T-cell (primary cell): ENCODE data around the gene RHBDD3. TPM values are rescaled to one million over a fixed set of nuclear protein-coding genes. Genes with fewer than 3 reads are reported as not detected.

Source experiments
- ATAC-seq, 4 experiments: fragments of 200-7000 bp in 3 of 4; fragments of 150-1000 bp in 1 of 4; cut with Tn5 transposase; replicated peaks in 1 of 4; 1 replicate in 3 of 4; 2 replicates in 1 of 4; pipeline ENCODE4 v1.10.0; 2021; ENCODE audit warnings: moderate library complexity in 3 of 4, mild to moderate bottlenecking in 2 of 4, moderate number of reproducible peaks in 1 of 4
- CTCF ChIA-PET, 2 donors: fragments of 300-600 bp; sonication (Branson Sonifier 250); formaldehyde crosslinking; loops; one replicate each; lab custom pipeline; 2022; ENCODE audit warnings: antibody characterized with exemption in 2 of 2; lab: Charles Lee
- POLR2A ChIA-PET, 2 donors: fragments of 300-600 bp; sonication (Branson Sonifier 250); formaldehyde crosslinking; loops; one replicate each; lab custom pipeline; 2022; ENCODE audit warnings: antibody characterized with exemption in 2 of 2; lab: Charles Lee
- DNase-seq, 35 experiments: peaks; one replicate each; pipeline versions ENCODE4 v3.0.0 to v3.0.0-alpha.2; 2013 to 2023
- H3K27ac ChIP-seq: one replicate; pipeline ENCODE4 v1.5.1; 2013; ENCODE audit warnings: low read length
- H3K27me3 ChIP-seq, 2 experiments: replicated peaks in 1 of 2; 1 replicate in 1 of 2; 2 replicates in 1 of 2; pipeline versions ENCODE4 v1.6.1 to v1.7.0; 2013; ENCODE audit warnings: low read length in 1 of 2, mixed read lengths in 1 of 2; ENCODE audit not compliant: control insufficient read depth in 2 of 2, insufficient read depth in 2 of 2; ENCODE audit errors: extremely low read depth in 1 of 2
- H3K36me3 ChIP-seq, 2 donors: 1 replicate in 1 of 2; 2 replicates in 1 of 2; pipeline versions ENCODE4 v1.6.1 to v1.7.0; 2013; ENCODE audit warnings: low read length in 1 of 2; ENCODE audit not compliant: control insufficient read depth in 2 of 2, insufficient read depth in 1 of 2; ENCODE audit errors: extremely low read depth in 1 of 2
- H3K4me1 ChIP-seq, 2 experiments: 1 replicate in 1 of 2; 2 replicates in 1 of 2; pipeline versions ENCODE4 v1.6.1 to v1.7.0; 2013; ENCODE audit warnings: low read length in 2 of 2, mixed read lengths in 1 of 2; ENCODE audit not compliant: insufficient read depth in 2 of 2, control insufficient read depth in 1 of 2; ENCODE audit errors: extremely low read depth in 1 of 2
- H3K4me3 ChIP-seq, 2 donors: 1 replicate in 1 of 2; 2 replicates in 1 of 2; pipeline versions ENCODE4 v1.5.1 to v1.7.0; 2013; ENCODE audit warnings: mild to moderate bottlenecking in 2 of 2, low read length in 1 of 2, moderate library complexity in 1 of 2; ENCODE audit not compliant: control insufficient read depth in 1 of 2; ENCODE audit errors: extremely low read depth in 1 of 2
- H3K9me3 ChIP-seq: 2 replicates; pipeline ENCODE4 v1.7.0; 2013
- H3K27ac Mint-ChIP-seq, 2 donors: one replicate each; pipeline ENCODE4 v1.8.0; 2020 to 2021; ENCODE audit warnings: mild to moderate bottlenecking in 2 of 2, mixed read lengths in 2 of 2
- H3K27me3 Mint-ChIP-seq, 2 donors: one replicate each; pipeline ENCODE4 v1.8.0; 2021 to 2022; ENCODE audit warnings: mixed read lengths in 2 of 2
- H3K36me3 Mint-ChIP-seq: one replicate; pipeline ENCODE4 v1.8.0; 2021; ENCODE audit warnings: mixed read lengths
- H3K4me1 Mint-ChIP-seq, 3 donors: one replicate each; pipeline ENCODE4 v1.8.0; 2020 to 2022; ENCODE audit warnings: mixed read lengths in 3 of 3, mild to moderate bottlenecking in 1 of 3
- H3K4me3 Mint-ChIP-seq, 3 donors: one replicate each; pipeline ENCODE4 v1.8.0; 2020 to 2022; ENCODE audit warnings: mild to moderate bottlenecking in 3 of 3, mixed read lengths in 3 of 3, moderate library complexity in 3 of 3
- H3K9me3 Mint-ChIP-seq, 3 donors: one replicate each; pipeline ENCODE4 v1.8.0; 2020 to 2022; ENCODE audit warnings: mixed read lengths in 3 of 3
- WGBS: methylation state at CpG from one replicate; pipeline ENCODE4 v1.1.5; 2013; ENCODE audit warnings: missing lambda C conversion rate; ENCODE audit not compliant: insufficient coverage; 5-methylcytosine and 5-hydroxymethylcytosine counted together
- total RNA-seq, 35 experiments: library from RNA in 6 of 35; stranded (reverse) in 6 of 35; fragments of 120-200 nt in 1 of 35; gene quantifications; one replicate each; pipeline versions ENCODE4 v1.2.1 to v1.2.4 and lab custom pipeline; 2013 to 2026

The RHBDD3 gene
- total RNA-seq, 5 donors from 2014 or later (not counting 1 experiment from before 2014, with no cell fraction given), result 14.1 to 25.4 (median 22.1) TPM

DNA sequence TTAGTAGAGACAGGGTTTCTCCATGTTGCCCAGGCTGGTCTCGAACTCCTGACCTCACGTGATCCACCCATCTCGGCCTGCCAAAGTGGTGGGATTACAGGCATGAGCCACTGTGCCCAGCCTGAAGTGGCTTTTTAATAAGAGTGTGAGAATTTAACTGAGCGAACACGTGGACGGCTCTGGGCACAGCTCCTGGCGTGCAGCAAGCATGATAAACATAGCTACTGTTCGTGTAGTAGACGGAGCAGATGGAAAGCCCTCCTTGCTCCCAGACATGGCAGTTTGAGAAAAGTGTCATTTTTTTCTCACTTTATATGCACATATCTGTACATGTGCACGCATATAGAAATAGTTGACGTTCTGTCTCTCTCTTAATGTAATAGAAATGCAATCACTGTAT is 55.0 kb downstream of the RHBDD3 start:
- CTCF ChIA-PET, result interaction anchor here in 1 of 2 donors (0.5 kb wide), 1 partner anchor 35 kb away, joined by 4 read pairs; no protein-coding TSS in a partner anchor
- no peak for ATAC-seq
- no peaks in the 10 kb centered on the region for H3K9me3 Mint-ChIP-seq
- Histone ChIP-seq H3K36me3 (no peaks in the 10 kb centered on the region), H3K9me3 (no peaks in the 10 kb centered on the region), H3K4me3 (no peak overlapping the region), H3K27ac (no peak overlapping the region), H3K4me1 (no peaks in the 10 kb centered on the region), H3K27me3 (peaks cover 0 to 21% of the 10 kb centered on the region in 2 experiments)
- H3K27ac Mint-ChIP-seq, result no peak overlapping the region
- H3K36me3 Mint-ChIP-seq, result no peaks in the 10 kb centered on the region
- POLR2A ChIA-PET, result interaction anchor here in 1 of 2 donors (0.6 kb wide), 1 partner anchor 215 kb away, joined by 6 read pairs; no protein-coding TSS in a partner anchor
- H3K4me3 Mint-ChIP-seq, result no peak overlapping the region
- DNase-seq, result no peak
- no peaks in the 10 kb centered on the region for H3K4me1 Mint-ChIP-seq
- WGBS, result 67% methylated on average over 5 of the region's 11 CpGs
- H3K27me3 Mint-ChIP-seq, result peaks cover 0 to 4% of the 10 kb centered on the region in 2 donors

- Mint-ChIP-seq H3K9me3 (no peaks in the 10 kb centered on the region), H3K36me3 (no peaks in the 10 kb centered on the region), H3K27ac (no peak overlapping the region), H3K4me1 (peaks cover 1 to 2% (median 2%) of the 10 kb centered on the region in 3 donors), H3K27me3 (peaks cover 7 to 15% of the 10 kb centered on the region in 2 donors), H3K4me3 (no peak overlapping the region)
- Histone ChIP-seq H3K9me3 (no peaks in the 10 kb centered on the region), H3K27me3 (peaks cover 0 to 33% of the 10 kb centered on the region in 2 experiments), H3K4me3 (no peak overlapping the region), H3K27ac (no peak overlapping the region), H3K4me1 (peaks cover 0 to 1% of the 10 kb centered on the region in 2 experiments), H3K36me3 (no peaks in the 10 kb centered on the region)
- ATAC-seq, result no peak
- WGBS, result 93% methylated on average over 8 of the region's 9 CpGs
- DNase-seq, result no peak
- POLR2A ChIA-PET, result no interaction called here
- CTCF ChIA-PET, result no interaction called here
Measured at GRCh38 chr22:29211466-29211865, 56.3 kb downstream of the RHBDD3 start.

DNA sequence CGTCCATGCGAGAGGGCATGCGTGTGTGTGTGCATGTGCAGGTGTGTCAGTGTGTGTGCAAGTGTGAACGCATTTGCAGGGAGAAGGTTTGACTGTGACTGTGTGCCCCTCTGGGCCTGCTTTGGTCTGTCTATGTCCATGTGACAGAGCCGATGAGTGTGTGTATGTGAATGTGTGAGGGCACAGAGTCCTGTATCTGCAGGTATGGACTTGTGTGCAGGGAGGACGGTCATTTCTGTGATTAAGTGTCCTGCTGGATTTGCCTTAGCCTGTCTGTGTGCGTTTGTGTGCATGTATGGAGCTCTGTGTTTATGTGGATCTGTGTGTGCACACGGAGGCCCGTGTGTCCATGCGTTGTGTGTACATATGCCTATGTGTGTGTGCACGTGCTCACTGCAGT is 56.7 kb downstream of the RHBDD3 start:
- Histone ChIP-seq H3K27me3 (peaks cover 0 to 37% of the 10 kb centered on the region in 2 experiments), H3K9me3 (no peaks in the 10 kb centered on the region), H3K4me1 (peaks cover 0 to 5% of the 10 kb centered on the region in 2 experiments), H3K36me3 (no peaks in the 10 kb centered on the region), H3K4me3 (no peak overlapping the region), H3K27ac (no peak overlapping the region)
- POLR2A ChIA-PET, result no interaction called here
- ATAC-seq, result no peak
- Mint-ChIP-seq H3K4me3 (no peak overlapping the region), H3K27me3 (peaks cover 9 to 18% of the 10 kb centered on the region in 2 donors), H3K4me1 (peaks cover 4 to 5% (median 4%) of the 10 kb centered on the region in 3 donors), H3K9me3 (no peaks in the 10 kb centered on the region), H3K27ac (no peak overlapping the region), H3K36me3 (no peaks in the 10 kb centered on the region)
- no peak for DNase-seq
- 81% methylated on average over 10 of the region's 11 CpGs for WGBS
- CTCF ChIA-PET, result no interaction called here

Other genes with a start within 250 kb of the RHBDD3 start
- gene C22orf31, start 206.2 kb downstream of the RHBDD3 start, total RNA-seq, result not detected
- gene KREMEN1, start 194.9 kb downstream of the RHBDD3 start, total RNA-seq, result under 1 TPM in 3 of 5 donors, not detected in 2; 0.20 to 0.25 (median 0.20) TPM
- 1 to 10 TPM in 1 of 5 donors, under 1 TPM in 4; 0.32 to 1.5 (median 0.76) TPM for gene EMID1, start 62.1 kb downstream of the RHBDD3 start, total RNA-seq
- 100 to 1,000 TPM; 254 to 308 (median 260) TPM for gene EWSR1, start 287 bp upstream of the RHBDD3 start, total RNA-seq
- gene GAS2L1, start 38.7 kb upstream of the RHBDD3 start, total RNA-seq, result 1 to 10 TPM in 1 of 5 donors, under 1 TPM in 4; 0.53 to 1.2 (median 0.85) TPM
- gene RASL10A, start 47.7 kb upstream of the RHBDD3 start, total RNA-seq, result 1 to 10 TPM in 1 of 5 donors, under 1 TPM in 3, not detected in 1; 0.33 to 1.2 (median 0.71) TPM
- 10 to 100 TPM; 41.1 to 49.5 (median 47.1) TPM for gene AP1B1, start 120.6 kb upstream of the RHBDD3 start, total RNA-seq
- under 1 TPM in 1 of 5 donors, not detected in 4; 0.22 TPM for gene RFPL1, start 170.6 kb upstream of the RHBDD3 start, total RNA-seq
- under 1 TPM; 0.47 to 0.86 (median 0.73) TPM for gene NEFH, start 212.2 kb upstream of the RHBDD3 start, total RNA-seq